Endothelial cell (in vitro differentiated cells): ENCODE results near the gene C19orf33. TPM values are rescaled to one million over a fixed set of nuclear protein-coding genes. Genes with fewer than 3 reads are reported as not detected.

ENCODE experiments used
- DNase-seq: peaks from one replicate; pipeline ENCODE4 v3.0.0; 2021; ENCODE audit warnings: low spot score
- H3K27ac Mint-ChIP-seq: one replicate; pipeline ENCODE4 v1.8.0; 2021; ENCODE audit warnings: mixed read lengths, inconsistent platforms; ENCODE audit not compliant: unreplicated experiment
- H3K27me3 Mint-ChIP-seq: one replicate; pipeline ENCODE4 v1.8.0; 2021; ENCODE audit warnings: mild to moderate bottlenecking, moderate library complexity, mixed read lengths, inconsistent platforms; ENCODE audit not compliant: unreplicated experiment
- H3K36me3 Mint-ChIP-seq: one replicate; pipeline ENCODE4 v1.8.0; 2021; ENCODE audit warnings: mild to moderate bottlenecking, low read depth, mixed read lengths, inconsistent platforms; ENCODE audit not compliant: unreplicated experiment
- H3K4me1 Mint-ChIP-seq: one replicate; pipeline ENCODE4 v1.8.0; 2021; ENCODE audit warnings: mild to moderate bottlenecking, mixed read lengths, inconsistent platforms; ENCODE audit not compliant: unreplicated experiment
- H3K4me3 Mint-ChIP-seq: one replicate; pipeline ENCODE4 v1.8.0; 2021; ENCODE audit warnings: mild to moderate bottlenecking, mixed read lengths, inconsistent platforms; ENCODE audit not compliant: unreplicated experiment
- H3K9me3 Mint-ChIP-seq: one replicate; pipeline ENCODE4 v1.8.0; 2021; ENCODE audit warnings: mixed read lengths, inconsistent platforms; ENCODE audit not compliant: unreplicated experiment
- total RNA-seq: library from RNA; stranded (reverse); fragmentation: NEBNext Ultra II Directional; extraction: Animal tissue kit (Norgen Biotek cat#: 25700); gene quantifications from one replicate; pipeline ENCODE4 v1.2.1, GENCODE V29; 2021; ENCODE audit not compliant: unreplicated experiment
- TF ChIP-seq, protein P1 (sequence below): fragments of 200-600 bp; sonication (generic); IDR thresholded peaks from one replicate; pipeline ENCODE4 v1.5.0; 2021; ENCODE audit warnings: antibody characterized with exemption; ENCODE audit not compliant: unreplicated experiment

Gene C19orf33
- total RNA-seq, 1 donor from 2014 or later = 2.7 TPM

DNA sequence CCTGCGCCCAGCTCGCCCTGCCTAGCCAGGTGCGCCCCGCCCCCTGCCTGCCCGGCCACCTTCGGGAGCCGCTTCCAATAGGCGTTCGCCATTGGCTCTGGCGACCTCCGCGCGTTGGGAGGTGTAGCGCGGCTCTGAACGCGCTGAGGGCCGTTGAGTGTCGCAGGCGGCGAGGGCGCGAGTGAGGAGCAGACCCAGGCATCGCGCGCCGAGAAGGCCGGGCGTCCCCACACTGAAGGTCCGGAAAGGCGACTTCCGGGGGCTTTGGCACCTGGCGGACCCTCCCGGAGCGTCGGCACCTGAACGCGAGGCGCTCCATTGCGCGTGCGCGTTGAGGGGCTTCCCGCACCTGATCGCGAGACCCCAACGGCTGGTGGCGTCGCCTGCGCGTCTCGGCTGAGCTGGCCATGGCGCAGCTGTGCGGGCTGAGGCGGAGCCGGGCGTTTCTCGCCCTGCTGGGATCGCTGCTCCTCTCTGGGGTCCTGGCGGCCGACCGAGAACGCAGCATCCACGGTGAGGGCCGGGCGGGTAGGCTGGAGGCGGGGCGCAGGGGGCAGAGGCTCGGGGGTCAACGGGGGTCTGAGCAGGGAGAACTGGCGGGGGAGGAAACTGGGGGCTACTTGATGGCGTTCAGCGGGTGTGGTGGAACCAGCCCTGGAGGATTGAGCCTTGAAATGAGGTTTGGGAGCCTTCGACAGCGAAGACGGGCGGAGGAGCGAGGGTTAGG lies 39.4 kb upstream of the C19orf33 start, which contains the start of gene SPINT2:
SPINT2 (plus strand) TSS at position 88 of the 727 bp plus-strand sequence; CDS start at position 408, 320 bp downstream.
- peaks cover 29% of the 10 kb centered on the region for H3K4me1 Mint-ChIP-seq
- H3K9me3 Mint-ChIP-seq = no peaks in the 10 kb centered on the region

DNA sequence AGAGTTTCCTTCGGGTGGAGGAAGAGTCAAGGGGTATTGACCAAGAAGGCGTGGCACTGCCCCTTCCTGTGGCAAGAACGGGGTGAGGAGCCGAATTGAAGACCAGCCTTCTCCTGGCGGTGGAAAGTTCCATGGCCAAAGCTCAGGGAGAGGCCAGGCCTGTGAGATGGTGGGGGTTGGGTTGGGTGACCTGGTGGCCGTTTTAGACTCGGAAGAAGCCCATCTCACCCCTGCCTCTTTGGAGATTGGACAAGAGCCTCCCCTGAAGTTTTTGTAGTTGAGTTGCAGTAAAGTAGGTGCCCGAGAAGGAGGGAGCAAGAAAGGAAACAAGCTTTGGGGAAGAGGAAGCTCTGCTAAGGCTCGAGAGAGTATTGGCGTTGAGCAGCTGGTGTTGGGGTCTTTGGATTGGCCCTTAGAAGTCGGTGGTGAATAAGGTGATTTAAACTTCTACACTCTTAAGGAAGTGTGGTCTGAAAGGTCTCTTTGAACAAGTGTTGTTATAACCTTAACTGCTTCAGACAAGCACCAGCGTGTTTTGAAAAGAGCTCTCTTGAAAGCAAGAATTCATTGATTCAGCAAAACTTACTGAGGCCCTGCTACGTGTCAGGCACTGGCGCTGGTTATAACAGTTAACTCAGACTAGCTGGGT lies 38.7 kb upstream of the C19orf33 start:
- Mint-ChIP-seq H3K27ac (peak overlapping the region; percentile 76), H3K4me3 (peak overlapping the region; percentile 96), H3K9me3 (no peaks in the 10 kb centered on the region), H3K27me3 (peaks cover 11% of the 10 kb centered on the region), H3K4me1 (peaks cover 29% of the 10 kb centered on the region), H3K36me3 (peaks cover 3% of the 10 kb centered on the region)
- no peak for DNase-seq
- TF ChIP-seq, protein P1, sequence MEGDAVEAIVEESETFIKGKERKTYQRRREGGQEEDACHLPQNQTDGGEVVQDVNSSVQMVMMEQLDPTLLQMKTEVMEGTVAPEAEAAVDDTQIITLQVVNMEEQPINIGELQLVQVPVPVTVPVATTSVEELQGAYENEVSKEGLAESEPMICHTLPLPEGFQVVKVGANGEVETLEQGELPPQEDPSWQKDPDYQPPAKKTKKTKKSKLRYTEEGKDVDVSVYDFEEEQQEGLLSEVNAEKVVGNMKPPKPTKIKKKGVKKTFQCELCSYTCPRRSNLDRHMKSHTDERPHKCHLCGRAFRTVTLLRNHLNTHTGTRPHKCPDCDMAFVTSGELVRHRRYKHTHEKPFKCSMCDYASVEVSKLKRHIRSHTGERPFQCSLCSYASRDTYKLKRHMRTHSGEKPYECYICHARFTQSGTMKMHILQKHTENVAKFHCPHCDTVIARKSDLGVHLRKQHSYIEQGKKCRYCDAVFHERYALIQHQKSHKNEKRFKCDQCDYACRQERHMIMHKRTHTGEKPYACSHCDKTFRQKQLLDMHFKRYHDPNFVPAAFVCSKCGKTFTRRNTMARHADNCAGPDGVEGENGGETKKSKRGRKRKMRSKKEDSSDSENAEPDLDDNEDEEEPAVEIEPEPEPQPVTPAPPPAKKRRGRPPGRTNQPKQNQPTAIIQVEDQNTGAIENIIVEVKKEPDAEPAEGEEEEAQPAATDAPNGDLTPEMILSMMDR = no peak

More for the DNA sequence above, 39.4 kb upstream of the C19orf33 start, which contains the start of gene SPINT2:
- TF ChIP-seq, protein P1 = no peak
- peak within 1 kb of the TSS; percentile 76 for H3K27ac Mint-ChIP-seq
- peaks cover 11% of the 10 kb centered on the region for H3K27me3 Mint-ChIP-seq
- peaks cover 3% of the 10 kb centered on the region for H3K36me3 Mint-ChIP-seq
- DNase-seq = peak; percentile 67
- peak within 1 kb of the TSS; percentile 96 for H3K4me3 Mint-ChIP-seq

DNA sequence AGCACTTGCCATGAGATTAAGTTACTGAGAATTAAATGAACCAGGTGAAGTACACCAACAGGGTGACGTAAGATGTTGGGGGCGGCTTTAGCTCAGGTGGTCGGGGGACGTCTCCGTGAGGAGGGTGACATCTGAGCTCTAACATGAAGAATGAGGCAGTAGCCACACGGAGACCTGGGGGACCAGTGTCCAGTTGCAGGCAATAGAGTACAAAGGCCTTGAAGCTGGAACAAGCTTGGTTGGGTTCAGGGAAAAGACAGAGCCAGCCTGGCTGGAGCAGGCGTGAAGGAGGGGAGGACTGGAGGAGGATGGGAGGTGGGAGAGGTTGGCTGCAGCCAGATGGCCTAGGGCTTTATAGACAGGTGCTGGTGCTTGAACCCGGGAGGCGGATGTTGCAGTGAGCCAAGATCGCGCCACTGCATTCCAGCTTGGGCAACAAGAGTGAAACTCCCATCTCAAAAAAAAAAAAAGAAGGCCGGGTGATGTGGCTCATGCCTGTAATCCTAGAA lies 38.1 kb upstream of the C19orf33 start:
- Mint-ChIP-seq H3K4me1 (peaks cover 29% of the 10 kb centered on the region), H3K27ac (no peak overlapping the region), H3K9me3 (no peaks in the 10 kb centered on the region), H3K36me3 (peaks cover 3% of the 10 kb centered on the region), H3K4me3 (no peak overlapping the region), H3K27me3 (peaks cover 11% of the 10 kb centered on the region)
- no peak for DNase-seq
- TF ChIP-seq, protein P1 = no peak

DNA sequence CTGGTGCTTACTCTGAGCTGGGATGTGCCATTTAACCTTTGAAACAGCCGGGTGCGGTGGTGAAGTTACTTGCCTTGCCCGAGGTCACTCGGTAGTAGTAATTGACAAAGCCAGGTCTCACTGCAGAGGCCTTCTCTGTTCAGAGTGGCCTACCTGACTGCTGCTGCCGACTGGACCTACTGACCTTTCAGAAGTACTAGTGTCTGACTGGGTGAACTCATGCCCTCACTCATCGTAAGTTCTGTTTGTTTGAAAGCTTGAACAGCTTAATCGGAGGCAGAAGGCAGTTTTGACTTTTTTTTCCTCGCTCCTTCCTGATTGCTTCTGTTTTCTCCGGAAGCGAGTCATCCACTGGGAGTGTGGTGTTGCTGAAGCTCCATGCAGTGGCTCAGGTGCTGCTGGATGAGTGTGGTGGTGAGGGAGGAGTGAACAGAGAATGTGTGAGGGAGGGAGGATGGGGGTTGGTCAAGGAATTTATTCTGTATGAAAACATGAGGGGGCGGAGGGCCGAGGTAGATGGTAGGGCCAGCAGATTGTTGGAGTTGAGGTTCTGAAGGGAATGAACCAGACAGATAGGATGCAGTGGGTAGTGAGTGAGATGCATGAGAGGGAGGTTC lies 37.0 kb upstream of the C19orf33 start:
- TF ChIP-seq, protein P1 = no peak
- Mint-ChIP-seq H3K27me3 (peaks cover 11% of the 10 kb centered on the region), H3K9me3 (no peaks in the 10 kb centered on the region), H3K4me3 (no peak overlapping the region), H3K36me3 (peaks cover 3% of the 10 kb centered on the region), H3K4me1 (peaks cover 29% of the 10 kb centered on the region), H3K27ac (no peak overlapping the region)
- DNase-seq = no peak
